GM18858 (cell line): ENCODE results near the gene SOX21.
"Not testable (repeated sequence)": the region's sequence is repeated elsewhere in the genome, so short reads cannot be mapped to it uniquely, and the experiment has no call there.

Source experiments
- ATAC-seq: cut with Tn5 transposase; IDR thresholded peaks from one replicate; pipeline ENCODE4 v1.9.1; 2021; ENCODE audit not compliant: unreplicated experiment

SOX21 gene

GRCh38 chr13:94712287-94712811 is at the start of gene SOX21:
TSS of gene SOX21 (minus strand) at chr13:94712545. CDS start at chr13:94712049, 496 bp downstream.
- ATAC-seq = no peak

- ATAC-seq = no peak
These were observed 49.1 kb upstream of the SOX21 start for GRCh38 chr13:94761407-94761806.

GRCh38 chr13:94759120-94759728 is 46.9 kb upstream of the SOX21 start:
- no peak for ATAC-seq

- no peak for ATAC-seq
These were observed 46.2 kb upstream of the SOX21 start for GRCh38 chr13:94758436-94758960.

- no peak for ATAC-seq
These were observed 41.0 kb upstream of the SOX21 start for GRCh38 chr13:94753327-94753726.

- no peak for ATAC-seq
These were observed 36.8 kb upstream of the SOX21 start for GRCh38 chr13:94749162-94749561.

- no peak for ATAC-seq
These were observed 26.9 kb upstream of the SOX21 start for GRCh38 chr13:94739235-94739634.

- no peak for ATAC-seq
These were observed 18.7 kb upstream of the SOX21 start for GRCh38 chr13:94731028-94731427.

- ATAC-seq = not testable (repeated sequence)
These were observed 17.6 kb upstream of the SOX21 start for GRCh38 chr13:94729941-94730340.

GRCh38 chr13:94726425-94726824 is 14.1 kb upstream of the SOX21 start:
- no peak for ATAC-seq

GRCh38 chr13:94722609-94723345 is 10.4 kb upstream of the SOX21 start:
- no peak for ATAC-seq

GRCh38 chr13:94718697-94719096 is 6.4 kb upstream of the SOX21 start:
- ATAC-seq = not testable (repeated sequence)

GRCh38 chr13:94717916-94718315 is 5.6 kb upstream of the SOX21 start:
- no peak for ATAC-seq

- no peak for ATAC-seq
These were observed 3.7 kb upstream of the SOX21 start for GRCh38 chr13:94716016-94716415.

GRCh38 chr13:94713561-94714182 is 1.3 kb upstream of the SOX21 start:
- ATAC-seq = no peak

- ATAC-seq = no peak
These were observed 641 bp upstream of the SOX21 start for GRCh38 chr13:94712812-94713560.

- ATAC-seq = no peak
These were observed 621 bp downstream of the SOX21 start for GRCh38 chr13:94711561-94712286.

- no peak for ATAC-seq
These were observed 1.3 kb downstream of the SOX21 start for GRCh38 chr13:94710881-94711560.

GRCh38 chr13:94710065-94710781 is 2.1 kb downstream of the SOX21 start:
- no peak for ATAC-seq
